SIG-M5 treated with dmso at 0.1 percent for 504 hours (cell line): Measurements from ENCODE around the gene C12orf42.

Experiments
- DNase-seq: peaks from one replicate; lab custom pipeline; 2025; ENCODE audit not compliant: unreplicated experiment; lab: John Stamatoyannopoulos, UW

The C12orf42 gene

GRCh38 chr12:103495469-103496456, at the start of gene C12orf42:
Gene C12orf42, minus strand, starts transcription at chr12:103495968. Its CDS starts 17,542 bp downstream, at chr12:103478426.
- DNase-seq, result peak; percentile 6

GRCh38 chr12:103542078-103542477, 46.3 kb upstream of the C12orf42 start:
- DNase-seq, result no peak

- DNase-seq, result no peak
Measured at GRCh38 chr12:103540319-103540718, 44.6 kb upstream of the C12orf42 start.

GRCh38 chr12:103538397-103538796, 42.6 kb upstream of the C12orf42 start:
- DNase-seq, result no peak

GRCh38 chr12:103530307-103531066, 34.7 kb upstream of the C12orf42 start:
- no peak for DNase-seq

- no peak for DNase-seq
Measured at GRCh38 chr12:103529306-103529705, 33.5 kb upstream of the C12orf42 start.

GRCh38 chr12:103524238-103524875, 28.6 kb upstream of the C12orf42 start:
- DNase-seq, result no peak

GRCh38 chr12:103523771-103524170, 28.0 kb upstream of the C12orf42 start:
- no peak for DNase-seq

- no peak for DNase-seq
Measured at GRCh38 chr12:103520686-103521215, 25.0 kb upstream of the C12orf42 start.

- no peak for DNase-seq
Measured at GRCh38 chr12:103519632-103520031, 23.9 kb upstream of the C12orf42 start.

GRCh38 chr12:103518899-103519298, 23.1 kb upstream of the C12orf42 start:
- no peak for DNase-seq

GRCh38 chr12:103517161-103517560, 21.4 kb upstream of the C12orf42 start:
- DNase-seq, result no peak

- no peak for DNase-seq
Measured at GRCh38 chr12:103515341-103515740, 19.6 kb upstream of the C12orf42 start.

GRCh38 chr12:103513875-103514274, 18.1 kb upstream of the C12orf42 start:
- DNase-seq, result no peak

GRCh38 chr12:103505371-103506236, 9.8 kb upstream of the C12orf42 start:
- no peak for DNase-seq

GRCh38 chr12:103504606-103505005, 8.8 kb upstream of the C12orf42 start:
- no peak for DNase-seq

- DNase-seq, result peak; percentile 9
Measured at GRCh38 chr12:103503546-103504480, 8.0 kb upstream of the C12orf42 start.

GRCh38 chr12:103501447-103501846, 5.7 kb upstream of the C12orf42 start:
- DNase-seq, result no peak

- no peak for DNase-seq
Measured at GRCh38 chr12:103499571-103499970, 3.8 kb upstream of the C12orf42 start.
